COR-L47 (cell line): ENCODE measurements around the gene NACC2.
"Not testable (repeated sequence)": the region's sequence is repeated elsewhere in the genome, so short reads cannot be mapped to it uniquely, and the experiment has no call there.

ENCODE experiments used
- DNase-seq: peaks from one replicate; lab custom pipeline; 2025; lab: John Stamatoyannopoulos, UW

NACC2 gene

DNA sequence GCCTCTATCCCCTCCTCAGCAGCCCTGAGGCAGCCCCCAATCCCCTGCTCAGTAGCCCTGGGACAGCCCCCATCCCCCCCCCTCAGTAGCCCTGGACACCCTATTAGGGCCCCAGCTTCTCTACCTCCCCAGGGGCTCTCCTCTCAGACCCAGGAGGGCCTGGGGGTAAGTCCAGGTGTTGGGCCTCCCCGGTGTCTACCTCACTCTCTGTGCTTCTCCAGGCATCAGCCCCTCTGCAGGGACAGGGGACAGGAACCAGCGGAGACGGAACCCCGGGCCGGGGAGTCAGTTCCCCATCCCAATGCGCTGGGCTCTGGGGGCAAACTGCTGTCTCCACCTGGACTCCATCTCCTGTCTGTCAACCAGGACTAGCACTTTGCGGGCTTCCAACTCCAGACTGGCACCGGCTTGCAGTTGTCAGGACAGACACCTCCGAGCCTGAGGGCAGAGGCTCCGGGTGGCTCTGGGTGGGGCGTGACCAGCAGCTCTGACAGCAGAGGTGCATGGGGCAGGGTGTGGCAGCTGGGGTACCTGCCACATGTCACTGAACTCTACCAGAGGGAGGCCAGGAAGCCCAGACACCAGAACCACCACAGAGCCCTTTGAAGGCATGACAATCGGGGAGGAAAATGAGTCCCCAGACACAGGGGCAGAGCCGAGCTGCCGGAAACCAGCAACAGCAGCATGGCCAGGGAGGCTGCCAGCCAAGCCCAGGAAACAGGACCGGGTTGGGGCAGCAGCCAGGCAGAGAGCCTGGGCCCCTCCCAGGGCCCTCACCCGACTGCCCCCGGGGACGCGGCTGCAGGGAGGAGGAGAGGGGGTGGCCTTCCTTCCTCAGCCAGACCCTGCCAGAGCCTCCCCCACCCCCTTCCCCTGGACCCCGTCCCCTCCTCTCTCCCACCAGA lies 116.2 kb downstream of the NACC2 start:
- DNase-seq: no peak

DNA sequence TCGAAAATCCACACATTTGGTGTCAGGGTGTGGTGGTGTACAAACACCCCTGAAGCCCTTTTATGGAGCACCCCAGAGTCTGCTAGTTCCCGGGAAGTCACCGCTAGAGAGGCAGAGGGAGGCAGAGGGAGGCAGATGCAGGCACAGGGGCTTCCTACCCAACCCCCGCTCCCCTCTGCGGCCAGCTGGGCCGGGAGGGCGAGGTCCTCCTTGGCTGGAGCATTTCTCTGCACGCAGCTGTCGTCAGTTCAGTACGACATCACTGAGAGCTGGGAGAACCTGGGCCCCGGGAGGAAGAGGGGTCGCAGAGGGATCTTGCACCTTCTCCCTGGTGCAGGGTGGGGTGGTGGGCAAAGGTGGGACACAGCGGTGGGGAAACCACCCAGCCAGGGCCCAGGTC lies 118.1 kb downstream of the NACC2 start:
- DNase-seq: no peak

DNA sequence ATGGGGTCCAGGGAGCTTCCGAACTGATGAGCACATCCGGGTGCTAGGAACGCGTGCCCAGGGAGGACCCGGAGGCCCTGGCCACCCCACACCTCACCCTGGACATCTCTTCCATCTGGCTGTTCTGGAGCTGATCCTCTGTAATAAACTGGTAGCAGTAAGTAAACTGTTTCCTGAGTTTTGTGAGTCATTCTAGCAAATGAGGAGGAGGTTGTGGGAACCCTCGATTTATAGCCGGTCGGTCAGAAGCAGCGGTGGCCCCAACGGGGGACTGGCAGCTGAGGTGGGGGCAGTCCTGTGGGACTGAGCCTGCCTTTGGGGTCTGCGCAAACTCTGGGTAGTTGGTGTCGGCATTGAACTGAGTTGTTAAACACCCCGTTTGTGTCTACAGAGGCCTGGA lies 118.6 kb downstream of the NACC2 start:
- no peak for DNase-seq

DNA sequence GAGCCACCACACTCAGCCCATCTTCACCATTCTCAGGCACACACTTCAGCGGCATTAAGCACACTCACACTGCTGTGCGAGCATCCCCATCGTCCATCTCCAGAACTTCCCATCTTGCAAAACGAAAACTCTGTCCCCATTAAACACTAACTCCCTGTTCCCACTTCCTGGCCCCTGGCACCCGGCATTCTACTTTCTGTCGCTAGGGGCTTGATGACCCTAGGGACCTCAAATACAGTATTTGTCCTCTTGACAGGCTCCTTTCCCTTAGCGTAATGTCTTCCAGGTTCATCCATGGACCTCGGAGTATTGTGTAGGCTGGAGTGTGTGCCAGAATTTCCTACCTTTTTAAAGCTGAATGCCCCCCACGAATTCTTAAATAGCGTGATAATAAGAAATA lies 119.3 kb downstream of the NACC2 start:
- DNase-seq: no peak

DNA sequence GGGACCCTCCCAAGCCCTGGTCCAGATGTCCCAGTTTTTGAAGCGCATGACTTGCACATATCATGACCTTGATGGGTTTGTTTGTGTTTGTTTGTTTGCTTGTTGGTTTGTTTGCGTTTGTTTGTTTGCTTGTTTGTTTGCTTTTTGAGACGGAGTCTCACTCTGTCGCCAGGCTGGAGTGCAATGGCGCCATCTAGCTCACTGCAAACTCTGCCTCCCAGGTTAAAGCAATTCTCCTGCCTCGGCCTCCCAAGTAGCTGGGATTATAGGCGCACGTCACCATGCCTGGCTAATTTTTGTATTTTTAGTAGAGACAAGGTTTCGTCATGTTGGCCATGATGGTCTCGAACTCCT lies 120.9 kb downstream of the NACC2 start:
- DNase-seq: no peak

DNA sequence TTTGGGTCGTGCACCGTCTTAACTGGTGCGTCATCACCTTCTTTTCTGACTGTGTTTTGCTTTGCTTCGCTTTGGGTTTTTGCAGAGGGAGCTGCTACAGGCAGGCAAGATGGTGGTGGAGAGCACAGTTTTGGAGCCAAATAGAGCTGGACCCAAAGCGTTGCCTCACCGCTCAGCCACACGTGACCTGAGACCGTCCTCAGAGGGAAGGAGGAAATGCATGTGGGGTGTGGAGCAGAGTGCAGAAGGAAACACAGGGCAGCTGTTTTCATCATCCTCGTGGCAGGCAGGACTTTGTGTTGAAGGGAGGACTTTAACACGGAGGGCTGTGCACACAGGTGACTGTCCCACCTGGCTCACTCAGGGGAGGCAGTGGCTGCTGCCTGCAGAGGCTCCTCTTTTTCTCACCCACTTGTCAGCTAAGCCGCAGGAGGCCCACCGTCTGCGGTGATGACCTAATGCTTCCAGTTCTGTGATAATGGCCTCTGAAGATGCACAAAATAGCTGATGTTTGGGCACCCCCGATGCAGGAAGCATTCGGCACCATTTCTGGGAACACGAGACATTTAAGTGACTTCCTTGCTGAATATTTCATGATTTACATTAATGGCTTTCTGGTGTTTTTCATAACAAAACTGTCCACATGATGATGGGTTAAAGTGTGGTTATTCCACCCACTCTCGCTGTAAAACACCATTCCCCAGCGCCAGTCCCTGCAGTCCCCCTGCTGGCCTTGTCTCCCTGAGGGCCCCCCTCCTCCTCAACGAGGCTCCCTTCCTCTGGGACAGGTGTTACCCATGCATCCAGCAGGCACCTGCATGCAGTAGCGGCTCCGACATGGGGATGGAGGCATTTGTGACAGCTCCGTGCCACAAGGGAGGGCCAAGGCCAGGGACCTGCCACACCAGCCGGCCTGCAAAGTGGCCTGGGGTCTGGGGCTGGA lies 121.5 kb downstream of the NACC2 start:
- DNase-seq: no peak

DNA sequence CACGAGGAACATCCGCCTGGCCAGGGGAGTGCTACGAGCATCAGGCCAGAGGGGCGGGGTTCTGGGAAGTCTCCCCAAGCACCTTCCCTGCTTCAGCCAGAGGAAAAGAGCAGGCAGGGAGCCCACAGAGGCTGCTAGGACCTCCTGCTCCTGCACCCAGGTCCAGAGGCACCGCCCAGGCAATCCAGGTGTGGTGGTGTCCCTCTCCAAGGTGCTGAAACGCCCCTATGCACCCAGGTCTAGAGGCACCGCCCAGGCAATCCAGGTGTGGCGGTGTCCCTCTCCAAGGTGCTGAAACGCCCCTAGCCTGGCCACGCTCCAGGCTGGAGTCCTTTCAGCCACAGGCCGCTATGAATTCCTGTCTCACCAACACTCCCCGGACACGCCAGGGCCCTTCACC lies 123.2 kb downstream of the NACC2 start:
- DNase-seq: no peak

DNA sequence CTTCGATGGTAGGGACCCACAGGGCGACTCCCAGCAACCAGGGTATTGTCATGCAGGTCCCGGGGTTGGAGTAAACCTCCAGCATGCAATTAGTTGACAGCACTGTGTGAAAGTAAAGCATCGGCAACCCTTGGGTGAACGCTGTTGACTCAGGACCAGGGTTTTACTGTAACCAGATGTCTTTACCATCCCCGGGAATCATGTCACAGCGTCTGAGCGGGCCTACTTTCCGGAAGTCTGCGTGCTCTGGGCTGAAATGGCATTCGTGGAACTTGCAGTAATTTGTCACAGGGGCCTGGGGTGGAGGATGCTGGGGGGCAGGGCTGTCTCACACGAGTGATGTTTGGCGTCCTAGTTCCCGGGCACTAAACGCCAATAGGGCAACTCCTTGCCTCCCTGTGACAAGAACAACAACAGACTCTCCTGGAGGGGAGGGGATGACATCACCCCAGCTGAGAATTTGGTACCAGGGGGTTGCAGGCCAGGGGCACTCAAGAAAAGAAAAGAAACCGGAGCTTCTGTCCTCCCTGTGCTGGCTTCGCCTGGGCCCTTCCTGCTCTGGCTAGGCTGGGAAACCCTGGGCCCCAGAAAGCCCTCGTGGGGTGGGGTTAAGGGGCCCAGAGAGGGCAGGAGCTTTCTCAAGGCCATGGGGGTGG lies 123.8 kb downstream of the NACC2 start:
- DNase-seq: no peak

DNA sequence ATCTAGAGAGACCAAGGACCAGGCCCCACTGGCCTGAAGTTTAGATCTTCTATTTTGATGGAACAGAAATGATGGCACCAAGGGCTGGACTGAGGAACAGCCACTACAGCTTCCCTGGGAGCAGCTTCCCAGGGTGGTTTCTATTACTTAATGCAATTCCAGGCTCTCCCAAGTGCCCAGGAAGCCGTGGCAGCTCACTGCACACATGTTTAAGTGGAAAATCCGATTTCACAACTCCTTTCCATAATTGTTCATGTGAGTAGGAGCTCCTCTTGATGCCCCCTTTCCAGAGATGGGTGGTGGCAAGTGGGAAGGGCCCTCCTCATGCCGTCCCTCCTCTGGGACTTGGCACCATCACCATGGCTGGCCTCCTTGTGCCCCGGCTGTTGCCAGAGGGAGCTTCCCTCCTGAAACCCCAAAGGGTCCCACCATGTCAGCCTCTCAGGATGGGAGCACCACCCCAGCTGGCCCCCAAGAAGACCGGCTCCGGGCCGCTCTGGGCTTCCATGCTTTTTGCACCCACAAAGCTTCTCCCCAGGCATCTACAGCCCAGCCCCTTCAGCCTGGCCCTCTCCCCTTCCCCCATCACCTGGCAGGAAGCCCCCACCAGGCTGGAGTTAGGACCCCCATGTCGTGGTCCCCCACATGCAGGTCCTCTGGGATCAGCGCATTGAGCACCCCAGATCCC lies 124.8 kb downstream of the NACC2 start:
- no peak for DNase-seq

DNA sequence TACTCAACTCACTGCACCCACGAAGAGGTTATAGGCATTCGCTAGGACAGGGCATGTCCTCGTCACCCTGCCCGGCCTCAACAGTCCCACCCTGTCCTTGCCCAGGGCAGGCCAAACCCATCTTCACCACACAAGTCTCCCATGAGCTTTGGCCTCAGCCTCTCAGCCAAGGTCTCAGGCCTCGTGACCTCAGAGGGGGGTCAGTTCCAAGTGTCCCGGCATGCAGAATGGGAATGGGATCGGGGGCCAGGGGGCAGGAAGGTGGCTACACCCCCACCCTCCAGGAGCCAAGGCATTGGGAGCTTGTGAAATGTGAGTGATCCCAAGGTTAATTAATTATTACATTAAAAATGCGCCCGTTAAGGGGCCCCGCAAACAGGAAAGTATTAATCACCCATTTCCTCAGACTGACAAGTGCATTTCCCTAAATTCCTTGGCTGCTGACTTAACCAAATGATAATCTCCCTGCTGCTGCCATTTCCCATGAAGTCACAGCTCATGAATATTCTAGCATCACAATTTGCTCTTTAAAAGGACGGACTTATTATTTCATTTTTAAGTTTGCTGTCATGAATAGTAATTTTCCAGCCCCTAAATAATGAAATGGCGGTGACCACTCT lies 125.9 kb downstream of the NACC2 start:
- no peak for DNase-seq

DNA sequence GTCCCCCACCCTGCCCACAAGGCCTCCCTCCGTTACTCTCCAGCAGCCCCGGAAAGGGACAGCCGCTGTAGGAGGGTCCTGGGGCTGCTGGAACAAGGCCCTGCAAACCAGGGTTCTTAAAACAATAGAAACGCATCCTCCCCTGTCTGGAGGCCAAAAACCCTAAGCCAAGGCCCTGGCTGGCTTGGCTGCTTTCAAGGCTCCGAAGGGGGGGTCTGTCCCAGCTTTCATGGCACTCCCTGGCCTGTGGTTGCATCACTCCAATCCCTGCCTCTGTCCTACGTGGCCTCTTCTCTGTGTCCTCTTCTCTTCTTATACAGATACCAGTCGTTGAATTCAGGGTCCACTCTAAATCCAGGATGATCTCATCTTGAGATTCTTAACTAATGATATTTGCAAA lies 126.5 kb downstream of the NACC2 start:
- DNase-seq: no peak

DNA sequence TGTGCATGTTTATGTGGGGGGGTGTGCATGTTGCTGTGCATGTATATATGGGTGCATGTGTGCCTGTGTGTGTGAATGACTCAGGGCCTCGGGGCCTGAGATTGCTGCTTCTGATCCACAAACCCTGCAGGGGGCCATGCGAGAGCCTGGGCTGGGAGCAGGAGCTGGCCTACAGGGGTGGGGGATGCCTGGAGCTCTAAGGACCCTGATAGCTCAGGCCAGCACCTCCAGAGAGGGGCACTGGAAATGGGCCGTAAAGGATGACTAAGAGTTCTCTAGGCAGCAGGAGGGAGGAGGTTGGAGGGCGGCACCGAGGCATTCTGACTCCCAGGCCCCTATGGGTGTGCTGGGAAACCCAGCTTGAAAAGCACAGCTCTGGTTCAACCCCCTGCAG lies 127.0 kb downstream of the NACC2 start:
- DNase-seq: no peak

DNA sequence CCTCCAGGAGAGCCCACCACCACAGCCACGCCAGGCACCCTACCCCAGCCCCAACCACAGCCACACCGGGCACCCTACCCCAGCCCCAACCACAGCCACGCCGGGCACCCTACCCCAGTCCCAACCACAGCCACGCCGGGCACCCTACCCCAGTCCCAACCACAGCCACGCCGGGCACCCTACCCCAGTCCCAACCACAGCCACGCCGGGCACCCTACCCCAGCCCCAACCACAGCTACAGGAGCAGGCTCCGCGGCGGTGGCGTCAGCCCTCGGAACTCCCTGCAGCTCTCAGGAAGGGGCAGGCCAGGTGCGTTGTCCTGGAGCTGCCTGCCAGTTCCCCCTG lies 128.2 kb downstream of the NACC2 start:
- not testable (repeated sequence) for DNase-seq

DNA sequence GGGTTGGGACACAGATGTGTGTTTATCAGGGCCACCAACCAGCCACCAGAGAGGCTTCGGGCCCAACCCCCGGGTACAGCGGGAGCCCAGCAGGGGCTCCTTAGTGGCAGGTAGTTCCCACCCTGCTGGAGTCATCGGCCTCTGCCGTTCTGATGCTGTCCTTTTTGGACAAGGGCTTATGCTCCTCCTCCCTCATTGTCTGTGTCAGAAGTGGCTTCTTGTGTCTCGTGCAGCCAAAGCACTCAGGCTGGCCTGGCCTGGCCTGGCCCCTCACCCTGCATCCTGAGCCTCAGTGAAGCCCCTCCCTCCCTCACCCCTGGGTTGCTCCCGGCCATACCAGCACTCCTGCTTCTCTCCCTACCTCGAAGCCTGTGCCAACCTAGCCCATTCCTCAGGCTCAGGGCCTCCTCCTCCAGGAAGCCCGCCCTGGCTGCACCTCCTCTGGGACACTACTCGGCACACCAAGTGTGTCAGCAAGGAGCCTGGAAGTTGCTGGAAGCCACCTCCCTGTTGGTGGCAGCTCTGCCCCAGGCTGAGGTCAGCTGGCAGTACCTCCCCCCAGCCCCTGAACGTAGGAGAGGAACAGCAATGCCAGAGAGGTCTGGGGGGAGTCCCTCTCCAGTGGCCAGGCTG lies 129.8 kb downstream of the NACC2 start:
- no peak for DNase-seq

DNA sequence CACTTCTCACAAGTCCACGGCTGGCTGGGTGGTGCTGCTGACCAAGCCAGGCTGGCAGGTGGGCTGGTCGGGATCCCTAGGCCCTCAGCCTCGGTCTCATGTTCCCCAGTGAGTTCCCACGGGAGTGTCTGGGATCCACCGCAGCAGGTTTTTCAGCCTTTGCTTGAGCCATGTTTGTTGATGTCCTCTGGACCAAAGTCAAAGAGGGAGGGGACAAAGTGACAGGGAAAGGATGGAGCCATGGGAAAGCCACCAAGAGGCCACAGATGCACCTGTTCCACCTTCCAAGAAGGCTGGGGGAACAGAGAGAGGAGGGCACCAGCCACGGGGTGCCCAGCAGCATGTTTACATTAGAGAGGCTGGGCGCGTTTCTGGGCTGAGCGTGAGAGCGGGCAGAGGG lies 131.2 kb downstream of the NACC2 start:
- DNase-seq: no peak

DNA sequence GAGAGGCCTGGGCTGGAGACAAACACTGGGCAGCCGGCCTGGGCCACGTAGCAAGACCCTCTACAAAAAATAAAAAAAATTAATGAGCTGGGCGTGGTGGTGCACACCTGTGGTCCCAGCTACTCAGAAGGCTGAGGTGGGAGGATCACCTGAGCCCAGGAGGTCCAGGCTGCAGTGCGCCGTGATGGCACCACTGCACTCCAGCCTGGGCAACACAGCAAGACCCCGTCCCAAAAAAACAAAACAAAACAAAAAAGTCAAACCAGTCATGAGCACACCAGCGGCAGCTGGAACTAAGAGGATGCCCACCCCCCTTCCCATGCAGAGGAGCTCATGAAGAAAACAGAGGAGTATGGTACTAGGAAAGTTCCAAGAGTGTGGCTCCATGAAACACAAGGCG lies 131.8 kb downstream of the NACC2 start:
- no peak for DNase-seq

DNA sequence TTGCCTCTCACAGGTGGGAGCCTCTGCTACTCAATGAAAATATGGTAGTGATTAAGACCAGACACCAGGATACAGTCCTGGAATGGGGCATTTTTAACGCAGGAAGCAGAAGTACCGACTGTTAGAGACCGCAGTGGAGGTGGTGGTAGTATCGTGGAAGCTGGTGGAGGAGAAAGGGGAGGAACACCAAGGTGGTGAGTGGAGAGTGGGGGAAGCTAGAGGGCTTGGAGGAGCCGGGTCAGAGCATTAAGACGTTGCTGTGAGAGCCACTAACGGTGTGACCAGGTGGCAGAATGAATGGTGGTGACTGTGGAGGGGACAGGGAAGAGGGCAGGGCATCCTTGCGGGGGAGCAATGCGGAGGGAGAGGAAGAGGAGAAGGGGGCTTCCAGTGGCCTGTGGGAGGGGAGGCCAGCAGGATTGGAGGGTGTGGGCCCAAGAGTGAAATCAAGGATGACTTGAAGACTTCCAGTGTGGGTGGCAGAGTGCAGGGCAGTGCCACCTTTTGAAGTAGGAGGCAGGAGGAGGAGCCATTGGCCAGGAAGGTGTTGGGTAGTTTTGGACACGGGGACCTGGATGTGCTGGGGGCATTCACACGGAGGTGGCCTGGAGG lies 132.3 kb downstream of the NACC2 start:
- no peak for DNase-seq

DNA sequence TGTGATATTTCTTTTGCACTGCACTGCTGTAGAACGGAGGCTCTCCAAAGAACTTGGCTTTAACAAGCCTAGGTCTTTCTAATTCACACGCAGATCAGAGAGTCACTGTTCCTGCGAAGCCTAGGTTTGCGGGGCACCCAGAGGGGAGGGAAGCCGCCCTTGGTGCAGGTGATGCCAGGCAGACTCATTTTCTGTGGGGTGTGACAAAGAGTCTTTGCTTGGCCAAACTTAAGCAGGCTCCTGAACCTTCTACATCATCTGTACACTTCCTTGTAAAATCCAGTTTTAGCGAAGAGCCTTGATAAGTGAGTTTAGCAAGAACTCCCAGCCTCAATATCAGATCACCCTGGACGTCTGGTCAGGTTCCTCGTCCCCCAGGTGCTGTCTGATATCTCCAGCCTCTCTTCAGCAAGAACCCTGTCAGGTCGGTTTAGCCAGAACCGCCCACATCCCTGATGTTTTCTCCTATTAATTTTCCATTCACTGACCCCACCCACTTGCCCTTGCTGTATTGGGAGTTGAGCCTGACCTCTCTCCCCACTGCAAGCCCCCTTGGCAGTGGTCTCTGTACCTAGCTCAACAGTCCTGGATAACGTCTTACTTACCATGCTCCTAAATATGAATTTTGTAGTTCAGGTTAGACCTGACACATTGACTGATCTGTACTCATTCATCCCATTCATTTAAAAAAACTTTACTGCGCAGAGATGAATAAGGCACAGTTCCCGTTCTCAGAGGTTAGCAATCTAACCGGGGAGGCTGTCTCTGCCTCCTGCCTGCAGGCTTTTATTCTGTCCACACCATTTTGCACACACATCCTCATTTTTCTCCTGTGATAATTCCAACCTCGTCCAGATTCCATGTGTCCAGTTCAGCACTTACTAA lies 133.0 kb downstream of the NACC2 start:
- no peak for DNase-seq

DNA sequence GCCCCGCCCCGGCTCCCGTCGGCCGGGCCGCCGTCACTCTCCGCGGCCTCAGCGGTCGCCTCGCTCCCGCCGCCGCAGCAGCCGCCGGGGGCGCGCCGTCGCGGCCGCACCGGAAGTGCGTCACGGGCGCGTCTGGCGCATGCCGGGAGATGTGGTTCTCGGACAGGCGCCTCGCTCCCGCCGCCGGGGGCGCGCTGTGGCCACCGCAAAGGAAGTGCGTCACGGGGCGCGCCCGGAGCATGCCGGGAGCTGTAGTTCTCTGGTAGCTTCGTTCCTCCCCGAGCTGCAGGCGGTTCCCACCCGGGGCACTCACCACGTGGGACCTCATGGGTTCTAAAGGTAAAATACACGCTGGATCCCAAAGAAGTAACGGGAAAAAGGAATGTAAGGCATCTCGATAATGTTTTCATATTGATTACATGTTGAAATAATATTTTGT lies 133.8 kb downstream of the NACC2 start, which contains the start of gene UBAC1:
TSS of gene UBAC1 (minus strand) at position 97 of the 439 bp plus-strand sequence. CDS start 211 bp downstream, outside the sequence.
- peak; percentile 96 for DNase-seq
